ENCODE results near the gene SLC17A7. TPM values are rescaled to one million over a fixed set of nuclear protein-coding genes. Genes with fewer than 3 reads are reported as not detected.

SLC17A7 gene
- not detected in 2 replicates for total RNA-seq

GRCh38 chr19:49441210-49441959 is at the start of gene SLC17A7:
Gene SLC17A7, minus strand, starts transcription at chr19:49441527. Its CDS starts 148 bp downstream, at chr19:49441379.

GRCh38 chr19:49487277-49488045 is 46.1 kb upstream of the SLC17A7 start, which contains the start of gene RPL13A:
Gene RPL13A, plus strand, starts transcription at chr19:49487608. Its CDS starts 22 bp downstream, at chr19:49487630.

GRCh38 chr19:49473868-49474541 is 32.7 kb upstream of the SLC17A7 start, which contains the start of gene FLT3LG:
Gene FLT3LG, plus strand, starts transcription at chr19:49474215. Its CDS starts 425 bp downstream, at chr19:49474640.

GRCh38 chr19:49453013-49453756 is 11.9 kb upstream of the SLC17A7 start, which contains the start of gene ALDH16A1:
Gene ALDH16A1, plus strand, starts transcription at chr19:49453225. Its CDS starts 107 bp downstream, at chr19:49453332.

GRCh38 chr19:49451430-49452181 is 10.3 kb upstream of the SLC17A7 start, which contains the start of gene PIH1D1:
Gene PIH1D1, minus strand, starts transcription at chr19:49451814. Its CDS starts 240 bp downstream, at chr19:49451574.

GRCh38 chr19:49425178-49425577 is 16.1 kb downstream of the SLC17A7 start, which contains the start of gene GFY:
Gene GFY, plus strand, starts transcription at chr19:49425388. Its CDS starts 1,043 bp downstream, at chr19:49426431.

GRCh38 chr19:49423071-49423984 is 18.0 kb downstream of the SLC17A7 start, which contains the start of gene PTH2:
Gene PTH2, minus strand, starts transcription at chr19:49423441. Its CDS starts 102 bp downstream, at chr19:49423339.

GRCh38 chr19:49387936-49388372 is 53.4 kb downstream of the SLC17A7 start, which contains the start of gene KASH5:
Gene KASH5, plus strand, starts transcription at chr19:49388249. Its CDS starts 2,635 bp downstream, at chr19:49390884.

Other genes with a start within 250 kb of the SLC17A7 start
- gene SLC6A16, start 116.3 kb downstream of the SLC17A7 start, total RNA-seq, result under 0.01 TPM in 1 of 2 replicates, not detected in the other
- 0.21 TPM in 1 of 2 replicates, not detected in the other for gene CD37, start 106.1 kb downstream of the SLC17A7 start, total RNA-seq
- gene TEAD2, start 79.1 kb downstream of the SLC17A7 start, total RNA-seq, result 13.6 and 35.2 TPM in 2 replicates
- under 0.01 TPM in 1 of 2 replicates, not detected in the other for gene DKKL1, start 77.7 kb downstream of the SLC17A7 start, total RNA-seq
- not detected in 2 replicates for gene KASH5, start 53.3 kb downstream of the SLC17A7 start, total RNA-seq
- gene PTH2, start 18.1 kb downstream of the SLC17A7 start, total RNA-seq, result not detected in 2 replicates
- gene GFY, start 16.1 kb downstream of the SLC17A7 start, total RNA-seq, result not detected in 2 replicates
- gene PIH1D1, start 10.3 kb upstream of the SLC17A7 start, total RNA-seq, result 98.9 and 148 TPM in 2 replicates
- 23.7 and 48.0 TPM in 2 replicates for gene ALDH16A1, start 11.7 kb upstream of the SLC17A7 start, total RNA-seq
- gene FLT3LG, start 32.7 kb upstream of the SLC17A7 start, total RNA-seq, result not detected in 2 replicates
- gene RPL13A, start 46.1 kb upstream of the SLC17A7 start, total RNA-seq, result 6,353 and 8,609 TPM in 2 replicates
- 5,302 and 8,401 TPM in 2 replicates for gene RPS11, start 54.9 kb upstream of the SLC17A7 start, total RNA-seq
- gene FCGRT, start 71.1 kb upstream of the SLC17A7 start, total RNA-seq, result 25.8 and 32.6 TPM in 2 replicates
- 1.7 and 1.9 TPM in 2 replicates for gene RCN3, start 86.5 kb upstream of the SLC17A7 start, total RNA-seq
- 63.5 and 88.0 TPM in 2 replicates for gene NOSIP, start 139.0 kb upstream of the SLC17A7 start, total RNA-seq
- 6.0 and 7.2 TPM in 2 replicates for gene PRRG2, start 139.8 kb upstream of the SLC17A7 start, total RNA-seq
- 0.96 and 2.1 TPM in 2 replicates for gene PRR12, start 149.7 kb upstream of the SLC17A7 start, total RNA-seq
- 22.8 and 34.9 TPM in 2 replicates for gene RRAS, start 198.6 kb upstream of the SLC17A7 start, total RNA-seq
- gene SCAF1, start 200.7 kb upstream of the SLC17A7 start, total RNA-seq, result 14.2 and 16.4 TPM in 2 replicates
- gene IRF3, start 224.3 kb upstream of the SLC17A7 start, total RNA-seq, result 98.1 and 111 TPM in 2 replicates
- gene BCL2L12, start 224.4 kb upstream of the SLC17A7 start, total RNA-seq, result 2.4 and 3.8 TPM in 2 replicates
- 264 and 577 TPM in 2 replicates for gene PRMT1, start 235.7 kb upstream of the SLC17A7 start, total RNA-seq
- gene ADM5, start 248.1 kb upstream of the SLC17A7 start, total RNA-seq, result 0.64 and 0.72 TPM in 2 replicates
- gene CPT1C, start 249.6 kb upstream of the SLC17A7 start, total RNA-seq, result 1.4 and 1.9 TPM in 2 replicates

Measured in tracheal epithelial cell (primary cell).